HEK293 (cell line): ENCODE results near the gene ZFAND3.

Experiments used
- AEBP2 ChIP-seq: fragments of 450-650 bp; formaldehyde crosslinking; IDR thresholded peaks from 2 replicates; pipeline ENCODE4 v1.5.1; 2016; ENCODE audit warnings: missing biosample characterization, missing genetic modification characterization, borderline replicate concordance
- HOXA7 ChIP-seq: sonication (generic); formaldehyde crosslinking; IDR thresholded peaks from 2 replicates; pipeline ENCODE4 v1.8.1; 2022; ENCODE audit warnings: missing genetic modification reagents, borderline replicate concordance
- IKZF3 ChIP-seq: fragments of 450-650 bp; IDR thresholded peaks from 2 replicates; pipeline ENCODE4 v1.5.0; 2018; ENCODE audit warnings: missing biosample characterization, mild to moderate bottlenecking, missing genetic modification characterization, moderate library complexity
- PRDM4 ChIP-seq: fragments of 450-650 bp; formaldehyde crosslinking; IDR thresholded peaks from 2 replicates; pipeline ENCODE4 v1.5.1; 2017; ENCODE audit warnings: missing biosample characterization, missing genetic modification characterization
- PRDM6 ChIP-seq: fragments of 450-650 bp; formaldehyde crosslinking; IDR thresholded peaks from 2 replicates; pipeline ENCODE4 v1.5.1; 2017; ENCODE audit warnings: missing biosample characterization, missing genetic modification characterization
- ZBTB48 ChIP-seq: fragments of 450-650 bp; formaldehyde crosslinking; IDR thresholded peaks from 2 replicates; pipeline ENCODE4 v1.5.1; 2016; ENCODE audit warnings: missing biosample characterization, missing genetic modification characterization
- ZBTB7A ChIP-seq: fragments of 450-650 bp; formaldehyde crosslinking; IDR thresholded peaks from 2 replicates; pipeline ENCODE4 v1.5.1; 2016; ENCODE audit warnings: low read depth, missing biosample characterization, missing genetic modification characterization
- ZBTB8A ChIP-seq: fragments of 450-650 bp; formaldehyde crosslinking; IDR thresholded peaks from 2 replicates; pipeline ENCODE4 v1.5.1; 2016; ENCODE audit warnings: missing biosample characterization, missing genetic modification characterization
- ZFHX2 ChIP-seq: fragments of 450-650 bp; formaldehyde crosslinking; conservative IDR thresholded peaks from 2 replicates; pipeline ENCODE4 v1.5.1; 2016; ENCODE audit warnings: missing biosample characterization, missing genetic modification characterization
- ZNF121 ChIP-seq: fragments of 450-650 bp; formaldehyde crosslinking; IDR thresholded peaks from 2 replicates; pipeline ENCODE4 v1.5.1; 2016; ENCODE audit warnings: missing biosample characterization, missing genetic modification characterization
- ZNF148 ChIP-seq: fragments of 450-650 bp; formaldehyde crosslinking; IDR thresholded peaks from 2 replicates; pipeline ENCODE4 v1.5.0; 2017; ENCODE audit warnings: missing biosample characterization, missing genetic modification characterization, borderline replicate concordance
- ZNF23 ChIP-seq: fragments of 450-650 bp; formaldehyde crosslinking; IDR thresholded peaks from 2 replicates; pipeline ENCODE4 v1.5.1; 2016; ENCODE audit warnings: missing biosample characterization, missing genetic modification characterization, borderline replicate concordance
- ZNF341 ChIP-seq: fragments of 450-650 bp; formaldehyde crosslinking; IDR thresholded peaks from 2 replicates; pipeline ENCODE4; 2016; ENCODE audit warnings: low read depth, missing biosample characterization, missing genetic modification characterization
- ZNF510 ChIP-seq: fragments of 450-650 bp; formaldehyde crosslinking; IDR thresholded peaks from 2 replicates; pipeline ENCODE4 v1.5.1; 2018; ENCODE audit warnings: mild to moderate bottlenecking, missing genetic modification characterization, missing biosample characterization; ENCODE audit not compliant: insufficient replicate concordance
- ZNF513 ChIP-seq: fragments of 450-650 bp; IDR thresholded peaks from 2 replicates; pipeline ENCODE4 v1.5.1; 2018; ENCODE audit warnings: missing biosample characterization, missing genetic modification characterization
- ZNF518A ChIP-seq: fragments of 450-650 bp; formaldehyde crosslinking; conservative IDR thresholded peaks from 2 replicates; pipeline ENCODE4 v1.5.1; 2016; ENCODE audit warnings: low read depth, missing biosample characterization, missing genetic modification characterization
- ZNF555 ChIP-seq: fragments of 450-650 bp; formaldehyde crosslinking; conservative IDR thresholded peaks from 2 replicates; pipeline ENCODE4 v1.5.1; 2017; ENCODE audit warnings: missing biosample characterization, mild to moderate bottlenecking, missing genetic modification characterization, inconsistent platforms
- ZNF76 ChIP-seq: fragments of 450-650 bp; formaldehyde crosslinking; IDR thresholded peaks from 2 replicates; pipeline ENCODE4; 2016; ENCODE audit warnings: low read depth, missing biosample characterization, missing genetic modification characterization, borderline replicate concordance
- ZNF785 ChIP-seq: fragments of 450-650 bp; formaldehyde crosslinking; IDR thresholded peaks from 2 replicates; pipeline ENCODE4 v1.5.1; 2016; ENCODE audit warnings: missing biosample characterization, missing genetic modification characterization
- ZNF843 ChIP-seq: fragments of 450-650 bp; formaldehyde crosslinking; IDR thresholded peaks from 2 replicates; pipeline ENCODE4 v1.5.1; 2016; ENCODE audit warnings: missing biosample characterization, missing genetic modification characterization

Gene ZFAND3

GRCh38 chr6:37818536-37819176 is 871 bp upstream of the ZFAND3 start (continued):
- TF ChIP-seq ZNF518A (tag by site-specific recombination) (no peak), ZNF148 (tag by site-specific recombination) (no peak), PRDM6 (tag by site-specific recombination) (no peak), ZNF76 (tag by site-specific recombination) (no peak), ZNF341 (tag by site-specific recombination) (peak; percentile 91), ZNF785 (no peak), PRDM4 (tag by site-specific recombination) (no peak), ZNF513 (tag by site-specific recombination) (no peak), ZBTB8A (no peak), ZNF843 (tag by site-specific recombination) (no peak), ZNF555 (tag by site-specific recombination) (no peak), AEBP2 (tag by site-specific recombination) (no peak), IKZF3 (tag by site-specific recombination) (peak; percentile 81), HOXA7 (CRISPR knock-in tag) (no peak), ZBTB7A (tag by site-specific recombination) (no peak), ZNF121 (tag by site-specific recombination) (peak; percentile 84), ZNF510 (tag by site-specific recombination) (no peak), ZNF23 (tag by site-specific recombination) (no peak), ZBTB48 (peak; percentile 91), ZFHX2 (tag by site-specific recombination) (no peak)
